GM19023 (cell line): ENCODE measurements around the gene ERI3.

Experiments used
- ATAC-seq: cut with Tn5 transposase; IDR thresholded peaks from one replicate; pipeline ENCODE4 v1.9.1; 2021; ENCODE audit warnings: mild to moderate bottlenecking, moderate library complexity; ENCODE audit not compliant: unreplicated experiment

ERI3 gene

GRCh38 chr1:44239961-44240371, 115.1 kb downstream of the ERI3 start:
- ATAC-seq: no peak

GRCh38 chr1:44239331-44239960, 115.6 kb downstream of the ERI3 start:
- ATAC-seq: no peak

- ATAC-seq: no peak
Observed at GRCh38 chr1:44238660-44239059, 116.4 kb downstream of the ERI3 start.

- ATAC-seq: no peak
Observed at GRCh38 chr1:44237721-44238457, 117.2 kb downstream of the ERI3 start.

GRCh38 chr1:44236490-44237272, 118.4 kb downstream of the ERI3 start:
- ATAC-seq: no peak

- ATAC-seq: no peak
Observed at GRCh38 chr1:44235808-44236207, 119.2 kb downstream of the ERI3 start.

- no peak for ATAC-seq
Observed at GRCh38 chr1:44233593-44233992, 121.5 kb downstream of the ERI3 start.

GRCh38 chr1:44230796-44231195, 124.3 kb downstream of the ERI3 start:
- no peak for ATAC-seq

- no peak for ATAC-seq
Observed at GRCh38 chr1:44229435-44230167, 125.5 kb downstream of the ERI3 start.

GRCh38 chr1:44228218-44228617, 126.8 kb downstream of the ERI3 start:
- ATAC-seq: no peak

GRCh38 chr1:44227211-44227610, 127.8 kb downstream of the ERI3 start:
- no peak for ATAC-seq

GRCh38 chr1:44225761-44226160, 129.3 kb downstream of the ERI3 start:
- ATAC-seq: no peak

GRCh38 chr1:44223187-44223610, 131.9 kb downstream of the ERI3 start:
- ATAC-seq: no peak

GRCh38 chr1:44222397-44223186, 132.5 kb downstream of the ERI3 start:
- ATAC-seq: no peak

GRCh38 chr1:44221769-44222168, 133.3 kb downstream of the ERI3 start:
- no peak for ATAC-seq

GRCh38 chr1:44220755-44221154, 134.3 kb downstream of the ERI3 start:
- ATAC-seq: no peak

- no peak for ATAC-seq
Observed at GRCh38 chr1:44220001-44220751, 134.9 kb downstream of the ERI3 start.

GRCh38 chr1:44219301-44219626, 135.8 kb downstream of the ERI3 start:
- no peak for ATAC-seq

- no peak for ATAC-seq
Observed at GRCh38 chr1:44218503-44219300, 136.4 kb downstream of the ERI3 start.
